Activated CD8-positive, alpha-beta T cell treated with anti-CD3 and anti-CD28 coated beads, Interleukin-2, amount 10 ng/mL, durations not matched to agents 7 days and 5 days (primary cell): ENCODE data around the gene HACD2. TPM values are rescaled to one million over a fixed set of nuclear protein-coding genes. Genes with fewer than 3 reads are reported as not detected.

Source experiments
- ATAC-seq: fragments of 150-1000 bp; cut with Tn5 transposase; one replicate; pipeline ENCODE4 v1.10.0; 2021; ENCODE audit warnings: moderate library complexity
- CTCF ChIA-PET: fragments of 350-600 bp; sonication (Branson Sonifier 250); formaldehyde crosslinking; loops from one replicate; lab custom pipeline; 2021; ENCODE audit warnings: antibody characterized with exemption; lab: Charles Lee
- POLR2A ChIA-PET: fragments of 350-600 bp; sonication (Branson Sonifier 250); formaldehyde crosslinking; loops from one replicate; lab custom pipeline; 2021; ENCODE audit warnings: antibody characterized with exemption; lab: Charles Lee
- DNase-seq: peaks from one replicate; pipeline ENCODE4 v3.0.0-alpha.2; 2020
- H3K27ac Mint-ChIP-seq: one replicate; pipeline ENCODE4 v1.8.0; 2021; ENCODE audit warnings: mild to moderate bottlenecking, mixed read lengths
- H3K27me3 Mint-ChIP-seq: one replicate; pipeline ENCODE4 v1.8.0; 2021; ENCODE audit warnings: low read depth, mixed read lengths
- H3K36me3 Mint-ChIP-seq: one replicate; pipeline ENCODE4 v1.8.0; 2021; ENCODE audit warnings: low read depth, mixed read lengths
- H3K4me1 Mint-ChIP-seq: one replicate; pipeline ENCODE4 v1.8.0; 2021; ENCODE audit warnings: low read depth, mixed read lengths
- H3K4me3 Mint-ChIP-seq: one replicate; pipeline ENCODE4 v1.8.0; 2021; ENCODE audit warnings: mild to moderate bottlenecking, mixed read lengths
- H3K9me3 Mint-ChIP-seq: one replicate; pipeline ENCODE4 v1.8.0; 2022; ENCODE audit warnings: mixed read lengths; ENCODE audit not compliant: insufficient read depth
- total RNA-seq, 2 experiments: library from RNA; stranded (reverse); gene quantifications; one replicate each; pipeline ENCODE4 v1.2.3, GENCODE V29; 2021

Gene HACD2
- total RNA-seq, 2 experiments from 2014 or later = 20.7 to 23.8 TPM

DNA sequence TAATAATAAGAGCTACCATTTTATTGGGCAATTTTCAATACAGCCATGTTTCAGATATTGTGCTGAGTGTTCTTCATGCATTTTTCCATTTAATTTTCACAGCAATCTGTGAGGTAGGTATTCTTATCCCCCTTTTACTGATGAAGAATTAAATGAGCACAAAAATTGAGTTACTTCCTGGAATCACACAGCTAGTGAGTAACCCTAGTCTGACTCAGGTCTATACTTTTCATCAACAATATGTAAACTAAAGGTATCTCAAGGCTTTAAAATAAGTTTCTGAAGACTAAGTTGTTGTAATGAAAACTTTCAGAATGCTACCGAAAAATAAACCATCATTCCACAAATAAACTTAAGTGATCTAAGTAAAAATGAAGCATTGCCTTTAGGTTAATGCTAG lies 22.3 kb downstream of the HACD2 start:
- ChIA-PET POLR2A (no interaction called here), CTCF (interaction anchor here (1.1 to 1.6 kb wide), 2 partner anchors 9 to 73 kb away, joined by 5 read pairs; no protein-coding TSS in a partner anchor)
- Mint-ChIP-seq H3K4me1 (peaks cover 4% of the 10 kb centered on the region), H3K27ac (no peak overlapping the region), H3K36me3 (peaks cover 3% of the 10 kb centered on the region), H3K27me3 (no peaks in the 10 kb centered on the region), H3K9me3 (no peaks in the 10 kb centered on the region), H3K4me3 (no peak overlapping the region)
- DNase-seq (no peak), ATAC-seq (no peak)

DNA sequence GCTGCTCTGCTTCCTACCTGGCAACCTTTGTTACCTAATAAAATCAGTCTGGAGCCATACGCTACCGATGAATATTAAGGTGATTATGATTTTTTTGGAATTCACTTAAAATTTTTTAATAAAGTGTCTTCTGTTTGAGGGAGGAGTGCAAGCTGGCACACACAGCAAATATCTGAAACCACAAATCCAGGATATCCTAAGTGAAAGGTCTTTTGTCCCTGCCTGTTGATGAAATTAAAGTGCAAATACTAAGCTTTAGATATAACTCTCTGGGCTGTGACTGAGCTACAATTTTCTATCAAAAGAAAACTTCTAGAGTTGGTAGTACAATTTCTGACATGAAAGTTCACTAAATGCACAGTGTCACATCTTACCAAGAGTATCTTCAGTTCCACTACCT lies 23.7 kb downstream of the HACD2 start:
- Mint-ChIP-seq H3K27ac (no peak overlapping the region), H3K4me3 (no peak overlapping the region), H3K27me3 (no peaks in the 10 kb centered on the region), H3K4me1 (peaks cover 4% of the 10 kb centered on the region), H3K9me3 (no peaks in the 10 kb centered on the region), H3K36me3 (peaks cover 3% of the 10 kb centered on the region)
- ChIA-PET CTCF (interaction anchor here (1.3 to 3.5 kb wide), 10 partner anchors 8 to 232 kb away, joined by 3 to 20 read pairs (median 5); no protein-coding TSS in a partner anchor), POLR2A (no interaction called here)
- DNase-seq = no peak
- no peak for ATAC-seq

DNA sequence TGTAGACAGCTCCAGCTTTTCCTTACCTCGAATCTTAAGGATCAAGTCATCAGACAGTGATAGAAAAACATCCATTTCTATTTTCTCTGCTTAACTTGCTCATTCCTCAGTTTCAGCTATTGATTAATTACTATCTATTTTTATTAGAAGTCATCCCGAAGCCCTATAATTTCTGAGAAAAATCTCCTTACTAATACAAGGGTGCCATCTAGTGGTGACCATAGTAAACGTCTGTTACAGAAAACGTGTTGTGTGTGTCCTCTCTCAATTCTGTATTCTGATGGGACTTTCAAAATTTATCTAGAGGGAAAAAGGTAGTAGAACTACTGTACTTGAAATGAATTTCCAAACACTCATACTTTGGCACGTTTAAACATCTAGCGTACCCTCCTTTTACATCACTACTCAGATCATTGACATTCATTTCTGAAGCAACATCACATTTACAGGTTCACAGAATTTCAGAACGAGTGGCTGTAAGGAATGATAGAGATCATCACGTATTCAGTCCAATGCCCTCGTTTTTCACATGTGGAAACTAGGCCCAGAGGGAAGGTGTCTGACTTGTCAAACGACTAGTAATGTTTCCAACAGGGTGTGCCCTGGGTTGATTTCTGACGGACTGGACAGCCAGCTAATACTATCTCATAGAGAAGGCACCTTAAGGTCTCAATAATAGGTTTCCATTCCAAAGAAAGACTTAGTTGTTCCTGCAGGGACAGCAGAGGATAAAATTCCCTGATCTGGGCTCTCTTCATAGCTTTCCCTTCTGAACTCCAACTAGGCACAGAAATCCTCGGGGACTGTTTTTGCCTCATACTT lies 25.6 kb downstream of the HACD2 start:
- H3K4me1 Mint-ChIP-seq = peaks cover 4% of the 10 kb centered on the region
- no peak overlapping the region for H3K27ac Mint-ChIP-seq
- POLR2A ChIA-PET = no interaction called here
- H3K4me3 Mint-ChIP-seq = no peak overlapping the region
- ATAC-seq (no peak), DNase-seq (peak; percentile 37)
- CTCF ChIA-PET = interaction anchor here (0.6 to 3.5 kb wide), 31 partner anchors 8 to 252 kb away, joined by 3 to 20 read pairs (median 4); partner anchors contain the start of gene HACD2
- peaks cover 5% of the 10 kb centered on the region for H3K9me3 Mint-ChIP-seq
- H3K27me3 Mint-ChIP-seq = no peaks in the 10 kb centered on the region
- H3K36me3 Mint-ChIP-seq = peaks cover 8% of the 10 kb centered on the region

DNA sequence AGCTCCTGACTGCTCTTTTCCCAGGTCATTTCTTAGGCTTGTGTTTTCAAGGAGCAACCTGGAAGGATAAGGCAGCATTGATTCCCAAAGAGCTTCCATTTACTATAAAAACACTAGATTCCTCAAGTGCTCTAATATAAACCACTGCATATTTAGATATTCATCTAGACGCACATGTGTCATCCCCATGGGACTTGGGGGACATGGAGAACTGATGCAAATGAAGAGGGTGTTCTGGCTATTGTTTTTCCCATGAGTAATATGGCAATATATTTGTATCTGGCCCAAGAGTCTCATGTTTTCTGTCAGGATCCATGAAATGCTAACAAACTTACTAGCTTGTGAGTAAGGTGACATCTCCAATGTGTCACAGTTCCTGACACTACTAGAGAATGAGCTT lies 31.3 kb downstream of the HACD2 start:
- ChIA-PET CTCF (interaction anchor here (1.2 to 1.4 kb wide), 2 partner anchors 9 to 27 kb away, joined by 3 to 5 read pairs; no protein-coding TSS in a partner anchor), POLR2A (no interaction called here)
- Mint-ChIP-seq H3K27me3 (no peaks in the 10 kb centered on the region), H3K36me3 (peaks cover 16% of the 10 kb centered on the region), H3K4me3 (no peak overlapping the region), H3K27ac (no peak overlapping the region), H3K4me1 (no peaks in the 10 kb centered on the region), H3K9me3 (peaks cover 5% of the 10 kb centered on the region)
- DNase-seq (no peak), ATAC-seq (no peak)

DNA sequence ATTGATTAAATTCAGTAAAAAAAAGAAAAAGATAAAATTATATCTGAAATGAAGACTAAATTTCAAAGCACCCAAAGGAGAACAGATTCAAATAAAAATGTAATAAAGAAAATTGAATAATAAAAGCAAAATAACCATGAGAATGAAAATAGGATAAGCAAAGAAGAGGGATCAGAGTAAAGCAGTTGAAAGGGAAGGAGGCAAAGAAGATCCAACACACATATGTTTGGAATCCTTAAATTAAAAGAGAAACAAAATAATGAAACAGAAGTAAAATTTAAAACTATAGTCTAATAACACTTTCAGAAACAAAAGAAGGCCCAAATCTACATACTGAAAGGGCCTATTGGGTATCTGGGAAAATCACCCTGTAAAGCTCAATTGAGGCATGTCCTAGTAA lies 32.1 kb downstream of the HACD2 start:
- Mint-ChIP-seq H3K36me3 (peaks cover 16% of the 10 kb centered on the region), H3K9me3 (peaks cover 5% of the 10 kb centered on the region), H3K4me1 (no peaks in the 10 kb centered on the region), H3K27me3 (no peaks in the 10 kb centered on the region), H3K4me3 (no peak overlapping the region), H3K27ac (no peak overlapping the region)
- ChIA-PET CTCF (interaction anchor here (0.7 to 1.4 kb wide), 3 partner anchors 9 to 26 kb away, joined by 3 to 5 read pairs (median 3); no protein-coding TSS in a partner anchor), POLR2A (no interaction called here)
- ATAC-seq = no peak
- DNase-seq = no peak

DNA sequence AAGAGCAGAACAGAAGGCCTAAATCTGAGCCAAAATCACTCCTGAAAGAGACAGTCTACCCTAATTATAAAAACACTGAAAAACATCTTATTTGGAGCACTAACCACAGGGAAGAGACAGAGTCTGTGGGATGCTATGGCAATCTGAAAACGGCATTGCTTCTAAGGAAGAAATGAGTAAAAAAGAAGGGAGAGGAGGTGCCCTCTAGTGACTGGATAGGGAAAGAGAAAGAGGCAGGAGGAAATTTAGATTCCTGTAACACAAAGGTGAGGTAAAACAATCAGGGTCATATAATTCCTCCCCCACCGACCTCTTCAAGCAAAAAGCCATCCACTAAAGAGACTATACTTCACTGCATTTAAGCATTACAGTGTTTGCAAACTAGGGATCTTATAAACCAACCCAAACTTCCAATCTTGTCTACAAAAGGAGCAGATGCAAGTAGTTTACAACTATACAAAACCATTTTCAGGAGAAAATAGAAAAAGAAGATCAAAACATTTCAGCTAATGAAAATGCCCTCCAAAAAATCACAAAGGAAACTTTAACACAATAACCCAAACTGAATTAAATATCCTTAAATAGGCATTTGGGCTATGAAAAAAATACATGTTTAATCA lies 32.6 kb downstream of the HACD2 start:
- Mint-ChIP-seq H3K4me3 (no peak overlapping the region), H3K9me3 (peaks cover 5% of the 10 kb centered on the region), H3K4me1 (no peaks in the 10 kb centered on the region), H3K27ac (no peak overlapping the region), H3K27me3 (no peaks in the 10 kb centered on the region), H3K36me3 (peaks cover 16% of the 10 kb centered on the region)
- DNase-seq (no peak), ATAC-seq (no peak)
- ChIA-PET POLR2A (no interaction called here), CTCF (interaction anchor here (0.7 to 1.2 kb wide), 5 partner anchors 8 to 230 kb away, joined by 3 to 5 read pairs (median 3); no protein-coding TSS in a partner anchor)

DNA sequence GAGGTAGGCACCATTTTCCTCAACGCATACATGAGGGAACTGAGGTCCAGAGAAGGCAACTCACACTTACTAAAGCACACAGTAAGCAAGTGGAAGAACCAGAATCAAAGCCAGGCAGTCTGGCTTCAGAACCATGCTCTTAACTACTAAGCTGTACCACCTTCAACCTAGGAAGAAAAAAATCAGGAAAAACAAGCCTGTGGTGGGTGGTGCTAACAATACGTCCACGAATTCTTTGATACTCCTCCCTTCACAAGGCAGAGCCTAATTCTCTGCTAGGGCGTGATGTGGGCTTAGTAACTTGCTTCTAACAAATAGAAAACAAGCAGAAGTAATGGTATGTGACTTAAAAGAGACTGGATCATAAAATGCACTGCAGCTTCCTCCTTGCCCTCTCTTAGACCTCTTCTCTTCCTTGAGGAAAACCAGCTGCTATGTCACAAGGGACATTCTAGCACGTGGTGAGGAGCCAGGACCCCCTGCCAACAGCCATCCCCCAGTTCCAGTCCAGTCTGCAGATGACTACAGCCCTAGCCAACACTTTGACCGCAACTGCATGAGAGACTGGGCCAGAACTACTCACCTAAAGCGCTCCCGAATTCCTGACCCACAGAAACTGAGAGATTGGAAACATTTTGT lies 36.9 kb downstream of the HACD2 start:
- CTCF ChIA-PET = interaction anchor here (0.6 to 2.3 kb wide), 4 partner anchors 9 to 23 kb away, joined by 3 to 9 read pairs (median 4); no protein-coding TSS in a partner anchor
- no peaks in the 10 kb centered on the region for H3K9me3 Mint-ChIP-seq
- ATAC-seq = no peak
- H3K4me3 Mint-ChIP-seq = no peak overlapping the region
- no peak overlapping the region for H3K27ac Mint-ChIP-seq
- H3K4me1 Mint-ChIP-seq = no peaks in the 10 kb centered on the region
- peaks cover 8% of the 10 kb centered on the region for H3K36me3 Mint-ChIP-seq
- DNase-seq = no peak
- POLR2A ChIA-PET = no interaction called here
- H3K27me3 Mint-ChIP-seq = no peaks in the 10 kb centered on the region

DNA sequence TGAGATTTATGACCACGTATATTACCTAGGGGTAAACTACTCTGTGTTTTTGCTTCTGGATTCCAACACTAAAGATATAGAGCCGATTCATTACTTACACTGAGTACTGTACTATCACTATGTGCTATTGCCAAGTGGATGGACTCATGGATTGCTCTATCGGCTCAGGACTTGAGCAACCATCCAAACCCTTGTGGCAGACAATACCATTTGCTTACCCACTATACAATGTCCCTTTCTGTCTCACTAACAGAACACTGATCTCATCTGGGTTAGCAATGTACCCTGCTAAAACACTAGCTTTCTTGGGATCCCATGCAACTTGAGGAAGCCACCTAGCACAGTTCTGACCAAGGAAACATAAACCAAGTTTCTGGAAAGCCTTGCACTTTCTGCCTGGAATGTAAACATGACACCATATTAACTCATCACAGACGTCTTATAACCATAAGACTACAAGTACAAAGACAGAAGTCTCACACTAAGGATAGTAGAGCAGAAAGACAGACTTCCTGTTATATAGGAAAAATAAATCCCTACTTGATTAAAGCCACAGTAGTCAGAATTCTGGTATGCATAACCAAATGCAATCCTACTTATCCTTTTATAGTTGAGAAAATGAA lies 38.6 kb downstream of the HACD2 start:
- no peak overlapping the region for H3K4me3 Mint-ChIP-seq
- no peaks in the 10 kb centered on the region for H3K27me3 Mint-ChIP-seq
- ATAC-seq (no peak), DNase-seq (no peak)
- peaks cover 8% of the 10 kb centered on the region for H3K36me3 Mint-ChIP-seq
- CTCF ChIA-PET = interaction anchor here (3.9 kb wide), 1 partner anchor 13 kb away, joined by 16 read pairs; no protein-coding TSS in a partner anchor
- POLR2A ChIA-PET = no interaction called here
- no peak overlapping the region for H3K27ac Mint-ChIP-seq
- H3K9me3 Mint-ChIP-seq = no peaks in the 10 kb centered on the region
- H3K4me1 Mint-ChIP-seq = no peaks in the 10 kb centered on the region

DNA sequence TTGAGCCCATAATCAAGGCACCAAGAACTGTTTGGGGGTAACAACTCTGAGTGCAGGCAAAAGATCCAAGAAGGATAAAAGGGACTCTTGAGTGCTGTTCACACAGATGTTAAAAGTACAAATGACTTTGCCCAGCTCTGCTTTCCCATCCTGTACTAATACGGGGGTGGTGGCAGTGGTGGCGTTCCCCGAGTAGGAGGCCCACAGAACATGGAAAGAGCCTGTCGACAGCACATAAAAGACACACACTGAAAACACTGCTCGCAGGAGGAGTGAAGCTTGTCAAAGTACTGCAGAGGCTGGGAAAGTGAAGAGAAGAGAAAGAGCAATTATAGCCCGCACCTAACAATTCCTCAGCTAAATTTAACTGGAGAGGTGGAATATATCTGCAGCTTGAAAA lies 40.9 kb downstream of the HACD2 start:
- CTCF ChIA-PET = interaction anchor here (0.5 to 3.9 kb wide), 3 partner anchors 9 to 22 kb away, joined by 3 to 16 read pairs (median 4); no protein-coding TSS in a partner anchor
- Mint-ChIP-seq H3K27me3 (no peaks in the 10 kb centered on the region), H3K9me3 (no peaks in the 10 kb centered on the region), H3K27ac (no peak overlapping the region), H3K4me1 (peaks cover 3% of the 10 kb centered on the region), H3K36me3 (no peaks in the 10 kb centered on the region), H3K4me3 (no peak overlapping the region)
- DNase-seq = no peak
- POLR2A ChIA-PET = no interaction called here
- no peak for ATAC-seq

DNA sequence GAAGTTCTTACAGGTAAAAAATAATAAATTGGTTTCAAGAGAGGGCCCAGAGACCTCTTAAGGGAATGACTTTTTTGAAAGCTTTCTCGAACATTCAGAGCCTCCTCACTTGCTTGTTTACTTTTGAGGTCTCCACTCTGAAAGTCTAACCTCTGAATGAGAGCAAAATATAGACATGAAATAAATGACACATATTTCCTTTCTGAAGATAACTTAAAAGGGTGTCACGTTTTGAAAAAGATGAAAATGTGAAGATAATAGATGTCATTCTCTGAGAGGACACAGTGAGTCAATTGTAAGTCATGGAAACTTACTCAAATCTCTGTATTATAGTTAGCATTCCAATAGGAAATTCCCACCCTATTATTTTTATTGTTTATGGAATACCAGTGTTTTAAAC lies 44.6 kb downstream of the HACD2 start:
- no peak for ATAC-seq
- POLR2A ChIA-PET = no interaction called here
- H3K9me3 Mint-ChIP-seq = no peaks in the 10 kb centered on the region
- CTCF ChIA-PET = interaction anchor here (0.9 to 1.2 kb wide), 2 partner anchors 11 to 18 kb away, joined by 3 read pairs; no protein-coding TSS in a partner anchor
- no peaks in the 10 kb centered on the region for H3K36me3 Mint-ChIP-seq
- peaks cover 3% of the 10 kb centered on the region for H3K4me1 Mint-ChIP-seq
- H3K27ac Mint-ChIP-seq = no peak overlapping the region
- H3K4me3 Mint-ChIP-seq = no peak overlapping the region
- H3K27me3 Mint-ChIP-seq = no peaks in the 10 kb centered on the region
- DNase-seq = no peak

DNA sequence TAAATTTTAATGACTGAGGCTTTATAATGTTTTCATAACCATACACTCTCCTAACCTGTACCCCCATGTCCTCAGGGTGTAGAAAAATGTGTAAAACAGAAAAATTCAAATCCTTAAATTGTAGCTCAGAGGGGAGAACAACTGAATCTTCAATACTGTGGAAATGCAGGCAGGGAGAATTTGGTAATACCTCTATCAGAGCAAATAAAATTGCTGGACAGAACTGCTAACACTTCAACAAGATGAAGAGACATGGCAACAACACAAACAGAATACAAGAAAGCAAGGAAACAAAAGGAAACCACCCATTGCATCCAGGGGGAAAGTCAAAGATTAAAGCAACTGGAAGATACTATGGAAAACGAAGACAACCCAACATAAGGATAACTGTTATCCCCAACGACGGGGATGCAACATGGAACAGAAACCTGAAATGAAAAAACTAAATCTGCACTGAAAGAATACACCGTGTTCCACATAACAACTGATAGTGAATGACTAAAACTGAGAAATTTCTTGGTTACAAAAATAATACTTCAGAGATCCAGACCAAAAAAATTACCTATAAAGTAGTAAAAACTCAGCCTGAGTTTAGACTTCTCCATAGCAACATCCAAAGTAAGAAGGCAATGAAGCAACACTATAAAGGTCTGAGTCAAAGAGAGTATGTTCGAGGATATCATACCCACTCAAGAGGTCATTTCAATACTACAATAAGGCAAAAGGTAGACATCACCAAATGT lies 48.5 kb downstream of the HACD2 start:
- no peak for ATAC-seq

More for the DNA sequence above, 48.5 kb downstream of the HACD2 start:
- H3K4me1 Mint-ChIP-seq = peaks cover 3% of the 10 kb centered on the region
- H3K27me3 Mint-ChIP-seq = no peaks in the 10 kb centered on the region
- ChIA-PET CTCF (no interaction called here), POLR2A (no interaction called here)
- DNase-seq = no peak
- H3K9me3 Mint-ChIP-seq = no peaks in the 10 kb centered on the region
- H3K36me3 Mint-ChIP-seq = no peaks in the 10 kb centered on the region
- H3K27ac Mint-ChIP-seq = no peak overlapping the region
- no peak overlapping the region for H3K4me3 Mint-ChIP-seq
